Right forelimb (tissue), 1 donor: ENCODE measurements around the gene VAV2.
"Not testable (repeated sequence)": the region's sequence is repeated elsewhere in the genome, so short reads cannot be mapped to it uniquely, and the experiment has no call there.

Source experiments
- DNase-seq: peaks from one replicate; pipeline ENCODE4 v3.0.0-alpha.2; 2018

The VAV2 gene

DNA sequence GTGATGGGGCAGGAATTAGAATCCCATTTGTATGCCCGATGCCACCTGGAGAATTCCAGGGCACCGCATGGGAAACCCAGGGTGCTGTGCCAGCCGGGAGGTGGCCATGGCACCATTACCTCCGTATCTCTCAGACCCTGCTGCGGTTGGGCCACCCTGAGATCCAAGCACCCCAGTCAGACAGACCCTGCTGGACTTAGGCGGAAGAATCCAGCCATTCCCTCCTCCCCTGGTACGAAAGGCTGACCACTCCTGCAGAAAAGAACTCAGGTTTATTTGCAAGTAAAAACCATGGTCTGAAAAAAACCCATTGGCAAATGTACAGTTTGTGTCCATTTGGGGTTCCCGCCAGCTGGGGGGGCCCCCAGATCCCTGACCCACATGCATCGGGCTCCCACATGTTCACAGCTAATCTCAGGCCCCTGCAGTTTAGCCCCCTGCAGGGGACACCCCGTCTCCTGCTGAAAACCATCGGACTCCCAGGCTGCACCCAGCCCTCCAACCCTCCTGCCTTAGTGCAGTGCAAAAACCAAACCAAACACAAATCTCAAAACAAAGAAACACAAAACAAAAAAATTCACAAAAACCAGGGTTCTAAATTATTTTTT is 230.4 kb downstream of the VAV2 start:
- no peak for DNase-seq

DNA sequence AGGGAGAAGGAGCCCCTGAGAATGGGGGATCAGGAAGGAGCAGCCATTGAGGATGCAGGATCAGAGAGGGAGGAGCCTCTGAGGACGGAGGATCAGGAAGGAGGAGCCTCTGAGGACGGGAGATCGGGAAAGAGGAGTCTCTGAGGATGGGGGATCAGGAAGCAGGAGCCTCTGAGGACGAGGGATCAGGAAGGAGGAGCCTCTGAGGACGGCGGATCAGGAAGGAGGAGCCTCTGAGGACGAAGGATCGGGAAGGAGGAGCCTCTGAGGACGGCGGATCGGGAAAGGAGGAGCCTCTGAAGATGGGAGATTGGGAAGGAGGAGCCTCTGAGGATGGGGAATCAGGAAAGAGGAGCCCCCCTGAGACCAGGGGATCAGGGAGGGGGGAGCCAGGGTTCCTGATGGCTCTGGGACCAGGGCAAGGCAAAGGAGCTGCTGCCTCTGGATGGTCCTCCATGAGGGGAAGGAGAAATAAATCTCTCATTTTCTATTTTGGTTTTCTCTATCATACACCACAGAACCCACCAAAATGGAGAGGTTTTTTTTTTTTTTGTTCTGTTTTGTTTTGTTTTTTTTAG is 231.3 kb downstream of the VAV2 start:
- no peak for DNase-seq

DNA sequence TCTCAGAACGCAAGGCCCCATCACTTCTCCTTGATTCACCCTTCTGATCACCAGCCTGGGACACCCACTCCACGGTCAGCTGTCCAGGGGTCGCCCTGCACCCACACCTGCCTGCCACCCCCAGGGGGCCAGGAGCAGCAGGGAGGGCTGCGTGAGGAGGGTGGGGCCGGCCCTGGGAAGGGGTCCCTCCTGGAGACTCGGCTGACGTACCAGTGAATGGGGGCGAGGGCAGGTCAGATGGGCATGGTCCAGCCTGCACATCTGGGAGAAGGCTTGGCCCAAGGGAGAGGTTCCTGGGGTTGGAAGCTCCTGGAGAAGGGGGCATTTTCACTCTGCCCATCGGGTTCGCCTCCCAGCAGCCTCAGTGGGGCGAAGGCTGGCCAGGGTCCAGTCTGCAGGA is 232.2 kb downstream of the VAV2 start:
- no peak for DNase-seq

DNA sequence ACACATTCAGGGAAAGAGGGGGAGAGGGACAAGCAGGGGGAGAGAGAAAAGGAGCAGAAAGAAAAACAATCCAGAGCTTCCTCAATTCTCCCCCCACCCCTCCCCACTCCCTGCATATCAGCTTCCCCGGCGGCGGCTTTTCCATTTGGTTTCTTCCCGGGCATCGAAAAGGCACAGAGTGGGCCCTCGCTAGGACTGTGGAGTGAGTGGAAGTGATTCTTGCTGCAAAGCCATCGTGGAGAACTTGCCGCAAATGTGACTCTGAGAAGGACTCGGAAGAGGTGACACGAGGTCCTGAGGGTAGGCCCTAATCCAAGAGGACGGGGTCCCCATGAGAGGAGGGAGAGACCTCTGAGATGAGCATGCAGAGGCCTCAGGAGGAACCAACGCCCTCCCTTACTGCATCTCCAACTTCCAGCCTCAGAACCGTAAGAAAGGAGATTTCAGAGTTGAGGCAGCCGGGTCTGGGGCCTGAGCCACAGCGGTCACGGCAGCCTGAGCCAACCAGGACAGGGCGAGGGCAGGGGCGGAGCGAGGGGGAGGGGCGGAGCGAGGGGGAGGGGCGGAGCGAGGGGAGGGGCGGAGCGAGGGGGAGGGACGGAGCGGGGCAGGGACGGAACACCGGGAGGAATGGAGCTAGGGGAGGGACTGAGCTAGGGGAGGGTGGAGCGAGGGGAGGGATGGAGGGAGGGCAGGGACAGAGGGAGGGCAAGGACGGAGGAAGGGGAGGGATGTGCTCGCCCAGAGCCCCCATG is 232.8 kb downstream of the VAV2 start:
- DNase-seq, result peak; percentile 32

DNA sequence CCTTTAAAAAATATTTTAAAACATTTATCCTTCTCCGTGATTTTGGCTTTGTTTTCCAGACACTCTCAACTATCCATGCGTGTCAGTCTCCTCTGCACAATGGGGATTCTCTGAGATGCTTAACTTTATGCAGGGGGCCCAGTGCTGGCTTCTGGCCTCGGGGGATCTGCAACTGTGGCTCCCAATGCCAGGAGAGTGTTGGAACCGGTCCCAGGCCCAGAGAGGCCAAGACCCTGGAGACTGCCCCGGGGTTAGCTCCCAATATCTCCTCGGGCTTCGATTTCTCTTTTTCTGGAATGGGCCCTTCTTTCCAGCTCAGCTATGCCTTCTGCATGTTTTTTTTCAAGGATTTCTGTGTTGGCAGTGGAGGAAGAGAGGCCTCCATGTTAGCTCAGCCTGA is 233.9 kb downstream of the VAV2 start:
- peak; percentile 21 for DNase-seq

DNA sequence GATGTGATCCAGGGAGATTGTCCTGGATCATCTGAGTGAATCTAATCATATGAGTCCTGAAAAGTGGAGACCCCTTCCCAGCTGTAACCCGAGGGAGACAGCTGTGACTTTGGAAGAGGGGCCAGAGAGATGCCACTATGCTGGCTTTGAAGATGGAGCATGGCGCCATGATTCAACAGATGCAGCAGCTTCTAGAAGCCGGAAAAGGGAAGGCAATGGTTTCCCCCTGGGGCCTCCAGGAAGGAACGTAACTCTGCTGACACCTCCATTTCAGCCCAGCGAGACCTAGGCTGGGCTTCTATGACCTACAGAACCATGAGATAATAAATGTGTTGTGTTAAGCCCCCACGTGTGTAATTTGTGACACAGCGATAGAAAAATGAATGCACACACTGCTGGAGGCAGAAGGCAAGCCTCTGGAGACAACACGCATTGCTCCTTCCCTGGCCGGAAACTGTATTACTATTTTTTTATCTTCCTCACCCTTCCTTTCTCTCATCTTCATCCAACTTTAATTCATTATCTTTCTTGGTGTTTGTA is 237.4 kb downstream of the VAV2 start:
- DNase-seq, result no peak

DNA sequence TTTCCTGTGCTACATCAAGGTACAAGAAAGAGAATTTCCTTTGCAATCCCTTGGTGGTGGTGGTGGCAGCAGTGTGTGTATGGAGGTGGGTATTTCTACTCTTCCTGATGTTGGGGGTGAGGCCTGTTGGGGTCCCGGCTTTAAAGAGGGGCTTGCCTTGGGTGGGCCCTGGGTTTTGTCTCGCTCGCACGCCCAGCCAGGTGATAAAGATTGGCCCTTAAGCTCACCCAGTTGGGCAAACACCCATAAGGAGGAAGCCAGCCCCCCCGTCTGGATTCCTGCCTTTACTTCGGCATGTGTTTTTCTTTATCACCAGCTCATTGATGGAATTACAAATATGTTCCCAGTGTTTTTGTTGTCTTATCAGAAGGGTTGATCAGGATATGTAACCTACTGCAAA is 237.9 kb downstream of the VAV2 start:
- no peak for DNase-seq

DNA sequence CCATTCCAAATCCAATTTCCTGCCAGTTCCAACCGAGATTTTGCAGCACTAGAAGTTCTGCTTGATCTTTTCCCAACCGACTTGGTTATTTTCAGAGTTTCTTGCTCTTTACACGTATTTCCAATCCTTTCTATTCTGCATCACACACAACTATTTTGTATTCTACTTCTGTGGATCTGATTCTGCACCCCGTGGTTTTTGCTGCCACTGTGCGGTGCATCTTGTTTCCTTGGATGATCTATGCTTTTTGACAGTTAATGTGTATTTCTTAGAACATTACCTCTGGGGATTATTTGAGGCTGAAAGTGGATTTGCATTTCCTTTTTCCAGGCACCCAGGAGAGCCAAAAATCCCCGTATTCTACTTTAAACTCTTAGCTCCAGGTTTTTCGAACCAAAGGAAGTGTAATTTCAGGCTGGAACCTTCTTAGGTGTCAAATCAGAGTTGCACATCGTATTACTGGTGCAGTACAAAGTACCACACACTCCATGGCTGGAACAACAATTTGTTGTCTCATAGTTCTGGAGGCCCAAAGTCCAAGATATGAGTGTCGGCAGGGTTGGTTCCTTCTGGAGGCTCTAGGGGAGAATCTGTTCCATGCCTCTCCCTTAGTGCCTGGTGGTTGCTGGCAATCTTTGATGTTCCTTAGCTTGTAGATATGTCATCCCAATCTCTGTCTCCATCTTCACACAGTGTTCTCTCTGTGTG is 239.2 kb downstream of the VAV2 start:
- no peak for DNase-seq

DNA sequence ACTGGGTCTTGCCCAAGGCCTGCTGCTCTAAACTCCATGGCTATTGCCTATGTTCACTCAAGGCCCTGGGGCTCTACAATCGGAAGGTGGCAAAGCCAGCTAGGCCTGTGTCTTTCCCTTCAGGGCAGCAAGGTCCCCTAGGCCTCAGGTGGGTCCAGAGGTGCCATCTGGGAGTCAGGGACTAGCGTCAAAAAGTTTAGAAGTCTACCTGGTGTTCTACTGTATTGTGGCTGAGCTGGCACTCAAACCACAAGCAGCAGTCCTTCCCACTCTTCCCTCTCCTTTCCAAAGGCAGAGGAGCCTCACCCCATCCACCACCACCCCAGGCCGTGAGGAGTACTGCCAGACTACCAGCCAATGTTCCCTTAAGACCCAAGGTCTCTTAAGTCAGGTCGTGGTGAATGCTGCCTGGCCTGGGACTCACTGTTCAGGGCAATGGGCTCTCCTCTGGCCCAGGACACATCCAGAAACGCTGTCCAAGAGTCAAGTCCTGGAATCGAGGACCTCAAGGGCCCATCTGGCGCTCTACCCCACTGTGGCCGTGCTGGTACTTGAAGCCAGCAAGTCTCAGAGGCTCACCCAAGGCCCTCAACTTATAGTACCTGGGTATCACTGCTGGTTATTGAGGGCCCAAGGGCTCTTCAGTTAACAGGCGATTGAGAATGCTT is 241.0 kb downstream of the VAV2 start:
- no peak for DNase-seq

DNA sequence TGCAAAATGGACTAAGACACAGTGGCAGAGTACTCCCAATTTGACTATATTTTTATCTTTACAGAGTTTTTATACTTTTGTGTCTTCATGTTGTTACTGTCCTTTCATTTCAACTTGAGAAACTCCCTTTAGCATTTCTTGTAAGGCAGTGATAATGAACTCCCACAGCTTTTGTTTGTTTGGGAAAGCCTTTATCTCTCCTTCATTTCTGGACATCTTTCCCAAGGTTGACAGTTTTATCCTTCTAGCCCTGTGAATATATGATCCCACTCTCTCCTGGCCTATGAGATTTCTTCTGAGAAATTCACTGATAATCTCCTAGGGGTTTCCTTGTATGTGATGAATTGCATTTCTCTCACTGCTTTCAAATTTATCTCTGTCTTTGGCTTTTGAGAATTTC is 244.8 kb downstream of the VAV2 start:
- DNase-seq, result no peak

DNA sequence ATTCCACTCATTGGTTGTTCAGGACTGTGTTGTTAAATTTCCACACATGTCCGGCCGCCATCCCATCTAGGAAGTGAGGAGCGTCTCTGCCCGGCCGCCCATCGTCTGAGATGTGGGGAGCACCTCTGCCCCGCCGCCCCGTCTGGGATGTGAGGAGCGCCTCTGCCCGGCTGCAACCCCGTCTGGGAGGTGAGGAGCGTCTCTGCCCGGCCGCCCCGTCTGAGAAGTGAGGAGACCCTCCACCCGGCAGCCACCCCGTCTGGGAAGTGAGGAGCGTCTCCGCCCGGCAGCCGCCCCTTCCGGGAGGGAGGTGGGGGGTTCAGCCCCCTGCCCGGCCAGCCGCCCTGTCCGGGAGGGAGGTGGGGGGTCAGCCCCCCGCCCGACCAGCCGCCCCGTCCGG is 247.6 kb downstream of the VAV2 start:
- not testable (repeated sequence) for DNase-seq

DNA sequence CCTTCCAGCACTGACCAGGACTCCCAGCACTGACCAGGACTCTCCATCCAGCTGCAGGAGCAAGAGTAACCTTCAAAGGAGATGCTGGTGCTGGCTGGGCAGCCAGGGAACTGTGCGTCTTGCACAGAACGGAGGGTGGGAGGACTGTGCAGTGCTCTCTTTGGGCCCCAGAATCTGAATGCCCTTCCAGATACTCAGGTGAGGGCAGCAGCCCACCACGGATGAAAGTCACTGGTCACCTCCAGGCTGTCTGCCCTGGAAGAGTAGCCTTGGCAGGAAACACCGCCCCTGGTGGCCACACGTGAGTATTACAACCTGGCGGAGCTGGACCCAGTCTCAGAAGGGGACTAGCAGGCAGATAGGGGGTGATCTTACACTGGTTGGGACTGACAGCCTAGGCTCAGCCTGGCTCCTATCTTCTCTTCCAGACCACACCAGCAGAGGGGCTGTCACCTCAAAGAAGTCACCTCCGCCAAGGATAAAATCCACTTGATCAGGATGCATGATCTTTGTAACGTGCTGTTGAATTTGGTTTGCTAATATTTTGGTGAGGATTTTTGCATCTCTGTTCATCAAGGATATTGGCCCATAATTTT is 249.2 kb downstream of the VAV2 start:
- DNase-seq, result peak; percentile 88

DNA sequence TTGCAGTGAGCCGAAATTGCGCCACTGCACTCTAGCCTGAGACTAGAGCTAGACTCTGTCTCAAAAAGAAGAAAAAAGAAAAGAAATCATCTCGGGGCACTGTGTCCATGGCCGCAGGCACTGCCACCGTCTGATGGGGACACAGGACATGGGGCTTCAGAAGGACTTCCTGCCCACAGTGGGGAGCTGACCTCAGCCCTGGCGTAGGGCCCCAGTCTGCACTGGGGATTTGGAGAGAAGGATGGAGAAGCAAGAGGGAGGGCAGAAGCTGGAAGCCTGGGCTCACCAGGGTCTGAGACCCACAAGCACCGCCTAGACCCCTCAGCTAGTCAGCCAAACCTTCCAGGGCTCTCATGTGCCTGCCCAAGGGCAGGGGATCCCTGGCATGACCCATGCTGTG is 249.9 kb downstream of the VAV2 start:
- no peak for DNase-seq

DNA sequence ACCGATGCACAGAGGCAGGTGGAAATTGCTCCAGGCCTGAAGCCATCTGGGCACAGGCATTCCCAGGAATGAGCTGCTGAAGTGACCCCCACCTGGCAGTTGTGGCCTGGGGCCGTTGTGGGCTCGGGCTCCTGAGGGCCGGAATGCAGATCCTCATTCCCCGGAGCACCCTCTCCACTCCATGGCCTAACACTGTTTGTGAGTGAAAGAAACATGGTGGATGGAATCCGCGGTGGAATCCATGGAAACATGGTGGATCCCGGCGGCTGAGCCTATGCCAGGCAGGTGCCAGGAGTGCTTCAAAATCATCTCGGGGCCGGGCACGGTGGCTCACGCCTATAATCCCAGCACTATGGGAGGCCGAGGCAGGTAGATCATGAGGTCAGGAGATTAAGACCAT is 250.4 kb downstream of the VAV2 start:
- peak; percentile 31 for DNase-seq

DNA sequence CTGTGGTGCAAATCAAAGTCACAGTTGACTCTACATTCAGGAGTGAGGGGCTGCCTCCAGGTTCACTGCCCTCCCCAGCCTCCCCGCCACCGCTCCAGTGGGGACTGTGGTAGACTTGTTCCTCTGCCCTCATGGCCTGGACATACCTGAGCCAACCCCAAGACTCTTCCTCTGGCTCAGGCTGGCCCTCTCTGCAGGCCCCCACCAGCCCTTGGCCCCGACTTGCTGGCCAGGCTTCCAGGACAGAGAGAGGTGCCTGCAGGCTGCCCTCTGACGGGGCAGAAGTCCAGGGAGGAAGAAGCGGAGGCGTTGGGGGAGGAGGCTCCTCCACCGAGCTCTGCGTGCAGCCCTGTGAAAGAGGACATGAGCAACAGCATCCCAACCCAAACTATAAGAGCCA is 251.2 kb downstream of the VAV2 start:
- no peak for DNase-seq

DNA sequence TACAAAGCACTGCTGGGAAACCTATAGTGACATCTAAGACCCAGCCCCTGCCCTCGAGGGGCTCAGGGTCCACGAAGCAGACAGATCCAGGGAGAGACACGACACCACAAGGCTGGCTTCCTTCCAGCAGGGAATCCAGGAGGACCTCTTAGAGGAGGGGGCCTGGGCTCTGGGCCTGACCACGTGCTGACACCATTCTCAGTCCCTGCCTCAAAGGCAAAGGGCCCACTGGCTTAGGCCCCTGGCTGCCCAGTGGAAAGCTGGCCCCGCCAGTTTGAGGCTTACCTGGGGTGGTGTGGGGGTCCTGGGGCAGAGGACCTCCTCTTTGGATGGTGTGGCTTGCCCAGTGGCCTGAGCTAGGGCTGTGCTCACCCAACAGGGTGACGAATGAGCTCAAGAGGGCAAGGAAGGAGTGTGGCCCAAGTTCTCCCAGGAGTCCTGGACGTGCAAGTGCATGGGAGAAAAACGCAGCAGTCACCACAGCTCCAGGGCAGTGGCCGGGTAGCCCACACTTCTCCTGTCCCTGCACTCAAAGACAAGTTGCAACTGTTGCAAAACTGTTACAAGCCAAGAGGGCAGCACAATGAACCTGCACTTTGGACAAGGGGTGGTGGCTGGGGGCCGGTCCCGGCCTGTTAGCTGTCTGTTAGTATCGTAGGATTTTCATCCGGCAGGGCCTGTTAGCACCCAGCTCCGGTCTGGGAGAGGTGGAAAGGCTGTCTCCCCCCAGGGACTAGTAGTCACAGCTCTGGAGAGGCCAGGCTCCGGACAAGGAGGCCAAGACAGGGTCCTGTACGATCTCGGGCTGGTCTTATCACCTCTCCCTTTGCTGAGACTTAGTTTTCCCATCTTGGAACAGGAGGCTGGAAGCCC is 252.5 kb downstream of the VAV2 start:
- DNase-seq, result no peak

DNA sequence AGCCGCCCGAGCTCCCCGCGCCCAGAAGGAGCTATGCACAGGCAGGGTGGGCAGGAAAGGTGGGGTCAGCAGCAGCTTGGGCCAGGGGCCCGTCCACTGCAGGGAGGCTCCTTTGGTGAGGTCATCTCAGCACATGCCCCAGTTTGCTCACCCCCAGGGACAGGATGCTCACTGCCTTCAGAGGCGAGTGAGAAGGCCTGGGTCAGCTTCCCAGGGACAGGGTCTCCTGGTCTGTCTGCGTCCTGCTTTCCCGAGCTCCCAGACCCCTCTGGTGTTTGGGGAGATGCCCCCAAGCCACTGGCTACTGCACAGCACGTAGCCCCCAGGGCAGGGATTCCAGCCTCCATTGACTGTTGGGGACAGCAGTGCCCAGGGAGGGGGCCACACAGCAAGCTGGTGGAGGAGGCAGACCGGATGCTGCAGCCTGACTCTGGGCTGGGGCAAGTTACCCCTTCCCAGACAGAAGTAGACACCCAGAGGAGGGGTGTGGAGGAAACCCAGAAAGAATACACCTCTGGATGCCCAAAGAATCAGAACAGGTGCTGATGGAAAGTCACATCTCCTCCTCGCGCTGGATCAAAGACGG is 253.4 kb downstream of the VAV2 start:
- peak; percentile 43 for DNase-seq

DNA sequence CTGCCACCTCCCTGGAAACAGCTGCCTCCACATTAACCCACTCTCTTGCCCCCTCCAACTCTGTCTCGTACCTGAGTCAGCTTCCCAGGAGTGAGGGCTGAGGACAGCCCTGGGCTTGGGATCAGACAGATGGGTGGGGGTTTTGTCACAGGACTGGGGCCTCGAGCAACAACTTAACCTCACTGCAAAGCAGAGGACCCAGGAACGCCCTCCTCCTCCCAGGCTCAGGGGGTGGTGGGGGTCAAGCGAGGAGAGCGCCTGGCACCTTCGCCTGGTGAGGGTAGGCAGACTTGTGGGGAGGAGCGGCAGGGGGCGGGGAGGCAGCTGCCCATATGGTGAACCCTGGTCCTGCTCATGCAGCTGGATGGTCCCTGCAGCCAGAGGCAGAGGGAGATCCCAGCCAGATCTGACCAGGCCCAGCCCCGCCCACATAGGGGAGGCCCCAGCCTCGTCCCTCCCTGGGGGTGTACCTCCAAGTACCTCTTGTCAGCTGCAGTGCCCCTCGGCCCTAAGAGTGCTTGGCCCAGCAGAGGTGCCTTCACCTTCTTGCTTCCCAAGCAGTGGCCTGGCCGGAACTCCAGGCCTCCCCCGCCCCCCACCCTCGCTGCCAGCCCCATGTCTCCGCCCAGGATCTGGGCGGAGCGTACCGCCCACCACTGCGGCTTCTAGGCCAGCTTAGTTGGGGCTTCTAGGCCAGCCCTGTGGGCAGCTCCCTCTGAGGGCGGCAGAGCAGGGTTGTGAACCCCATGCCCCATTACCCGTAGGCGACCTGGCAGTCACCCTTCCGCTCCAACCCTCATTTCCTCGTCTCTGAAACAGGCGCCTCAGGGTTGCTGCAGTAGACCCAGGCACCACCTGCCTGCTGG is 254.1 kb downstream of the VAV2 start, which contains the start of gene SARDH:
SARDH (minus strand) TSS at position 579 of the 866 bp plus-strand sequence. CDS start 4,179 bp downstream, outside the sequence.
- DNase-seq, result peak; percentile 80

DNA sequence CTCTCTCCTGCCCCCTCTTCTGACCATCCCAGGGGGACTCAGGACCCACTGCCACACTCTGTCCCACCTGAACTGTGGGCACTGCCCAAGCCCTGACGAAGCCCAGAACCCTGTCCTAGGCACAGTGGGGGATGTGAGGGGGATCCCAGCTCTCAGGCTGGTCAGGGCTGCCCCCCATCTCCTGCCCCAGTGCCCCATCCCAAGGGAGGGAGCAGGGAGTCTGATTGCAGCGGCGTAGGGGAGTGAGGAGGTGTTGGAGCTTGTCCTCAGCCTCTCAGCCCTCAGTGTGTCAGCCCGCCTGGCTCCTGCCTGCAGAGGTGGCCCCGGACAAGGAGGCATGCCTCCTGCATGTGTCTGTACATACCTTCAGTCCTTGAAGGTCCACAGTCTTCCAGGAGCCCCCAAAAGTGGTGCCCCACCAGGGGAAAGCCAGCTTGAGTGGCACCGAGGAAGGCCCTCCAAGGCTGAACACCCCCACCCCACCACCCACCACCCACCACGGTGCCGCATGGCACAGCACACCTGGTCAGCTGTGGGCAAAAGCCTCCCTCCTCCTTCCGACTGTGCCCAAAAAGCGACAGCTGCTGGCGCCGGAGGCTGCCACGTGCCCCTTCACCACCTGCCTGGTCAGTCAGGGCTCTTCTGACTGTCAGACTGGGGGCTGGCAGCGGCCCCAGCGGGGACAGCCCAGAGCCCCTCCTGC is 254.9 kb downstream of the VAV2 start:
- DNase-seq, result peak; percentile 65
